Activated T-cell treated with anti-CD3 and anti-CD28 coated beads for 1 hour (primary cell): ENCODE measurements around the gene SECISBP2L.
"Not testable (repeated sequence)": the region's sequence is repeated elsewhere in the genome, so short reads cannot be mapped to it uniquely, and the experiment has no call there.

Experiments
- DNase-seq: peaks from one replicate; pipeline ENCODE4 v3.0.0-alpha.2; 2020; ENCODE audit warnings: low read depth

The SECISBP2L gene, protein sequence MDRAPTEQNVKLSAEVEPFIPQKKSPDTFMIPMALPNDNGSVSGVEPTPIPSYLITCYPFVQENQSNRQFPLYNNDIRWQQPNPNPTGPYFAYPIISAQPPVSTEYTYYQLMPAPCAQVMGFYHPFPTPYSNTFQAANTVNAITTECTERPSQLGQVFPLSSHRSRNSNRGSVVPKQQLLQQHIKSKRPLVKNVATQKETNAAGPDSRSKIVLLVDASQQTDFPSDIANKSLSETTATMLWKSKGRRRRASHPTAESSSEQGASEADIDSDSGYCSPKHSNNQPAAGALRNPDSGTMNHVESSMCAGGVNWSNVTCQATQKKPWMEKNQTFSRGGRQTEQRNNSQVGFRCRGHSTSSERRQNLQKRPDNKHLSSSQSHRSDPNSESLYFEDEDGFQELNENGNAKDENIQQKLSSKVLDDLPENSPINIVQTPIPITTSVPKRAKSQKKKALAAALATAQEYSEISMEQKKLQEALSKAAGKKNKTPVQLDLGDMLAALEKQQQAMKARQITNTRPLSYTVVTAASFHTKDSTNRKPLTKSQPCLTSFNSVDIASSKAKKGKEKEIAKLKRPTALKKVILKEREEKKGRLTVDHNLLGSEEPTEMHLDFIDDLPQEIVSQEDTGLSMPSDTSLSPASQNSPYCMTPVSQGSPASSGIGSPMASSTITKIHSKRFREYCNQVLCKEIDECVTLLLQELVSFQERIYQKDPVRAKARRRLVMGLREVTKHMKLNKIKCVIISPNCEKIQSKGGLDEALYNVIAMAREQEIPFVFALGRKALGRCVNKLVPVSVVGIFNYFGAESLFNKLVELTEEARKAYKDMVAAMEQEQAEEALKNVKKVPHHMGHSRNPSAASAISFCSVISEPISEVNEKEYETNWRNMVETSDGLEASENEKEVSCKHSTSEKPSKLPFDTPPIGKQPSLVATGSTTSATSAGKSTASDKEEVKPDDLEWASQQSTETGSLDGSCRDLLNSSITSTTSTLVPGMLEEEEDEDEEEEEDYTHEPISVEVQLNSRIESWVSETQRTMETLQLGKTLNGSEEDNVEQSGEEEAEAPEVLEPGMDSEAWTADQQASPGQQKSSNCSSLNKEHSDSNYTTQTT

DNA sequence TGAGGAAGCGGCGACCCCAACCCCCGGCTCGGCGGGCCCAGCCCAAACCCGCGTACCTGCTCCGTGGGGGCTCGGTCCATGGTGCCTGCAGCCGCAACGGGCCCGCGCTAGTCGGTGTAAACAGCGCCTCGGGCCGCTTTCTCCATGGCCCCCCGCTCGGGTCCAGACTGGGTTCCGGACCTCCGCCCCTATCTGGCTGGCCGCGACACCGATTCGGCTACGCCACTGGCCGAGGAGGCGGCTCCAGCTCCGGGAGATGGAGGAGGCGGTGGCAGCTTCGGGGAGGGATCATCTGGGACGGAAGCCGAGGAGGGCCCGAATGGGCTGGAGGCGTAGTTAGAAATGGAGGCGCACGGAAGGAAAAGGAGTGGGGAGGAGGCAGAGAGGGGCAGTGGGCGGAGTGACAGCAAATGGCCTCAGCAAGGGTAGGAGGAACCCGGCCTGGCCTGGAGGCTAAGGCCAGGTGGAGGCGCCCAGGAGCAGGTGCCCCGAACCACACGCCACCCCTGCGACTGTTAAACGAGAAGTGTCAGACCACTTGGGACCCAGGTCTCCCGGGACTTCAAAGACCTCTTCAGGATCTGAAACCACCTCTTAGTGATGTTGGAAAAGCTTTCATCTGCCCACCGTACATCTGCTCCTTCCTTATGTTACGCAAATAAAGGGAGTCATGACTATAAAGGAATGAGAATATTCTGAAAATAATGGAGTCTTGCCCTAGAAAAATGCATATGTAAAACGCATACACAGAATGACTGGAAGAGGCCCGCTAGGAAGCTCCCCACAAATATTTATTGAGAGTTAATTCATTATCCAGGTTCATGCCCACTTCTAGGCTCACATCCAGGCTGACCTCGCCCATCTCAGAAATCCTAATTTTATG, at the start of gene SECISBP2L:
SECISBP2L (minus strand) TSS at position 227 of the 883 bp plus-strand sequence; CDS start at position 80, 147 bp downstream.
- peak; percentile 76 for DNase-seq

DNA sequence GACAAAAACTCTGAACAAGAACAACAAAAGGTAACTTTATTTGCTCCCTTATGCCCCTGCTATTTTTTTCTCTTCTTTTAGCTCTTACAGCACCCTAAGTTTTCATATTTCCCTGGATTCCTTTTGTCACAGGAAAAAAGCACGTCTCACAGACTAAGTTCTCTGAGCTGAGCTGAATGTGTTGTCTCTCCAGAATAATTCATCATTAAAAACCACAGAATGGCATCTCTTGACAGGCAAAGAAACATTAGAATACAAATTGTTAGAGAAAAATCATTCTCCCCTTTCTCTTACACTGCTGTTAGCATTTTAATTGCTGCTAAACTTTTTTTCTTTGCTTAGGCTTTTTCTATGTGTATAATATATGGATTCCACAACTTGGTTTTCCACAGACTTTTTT, 48.7 kb upstream of the SECISBP2L start:
- no peak for DNase-seq

DNA sequence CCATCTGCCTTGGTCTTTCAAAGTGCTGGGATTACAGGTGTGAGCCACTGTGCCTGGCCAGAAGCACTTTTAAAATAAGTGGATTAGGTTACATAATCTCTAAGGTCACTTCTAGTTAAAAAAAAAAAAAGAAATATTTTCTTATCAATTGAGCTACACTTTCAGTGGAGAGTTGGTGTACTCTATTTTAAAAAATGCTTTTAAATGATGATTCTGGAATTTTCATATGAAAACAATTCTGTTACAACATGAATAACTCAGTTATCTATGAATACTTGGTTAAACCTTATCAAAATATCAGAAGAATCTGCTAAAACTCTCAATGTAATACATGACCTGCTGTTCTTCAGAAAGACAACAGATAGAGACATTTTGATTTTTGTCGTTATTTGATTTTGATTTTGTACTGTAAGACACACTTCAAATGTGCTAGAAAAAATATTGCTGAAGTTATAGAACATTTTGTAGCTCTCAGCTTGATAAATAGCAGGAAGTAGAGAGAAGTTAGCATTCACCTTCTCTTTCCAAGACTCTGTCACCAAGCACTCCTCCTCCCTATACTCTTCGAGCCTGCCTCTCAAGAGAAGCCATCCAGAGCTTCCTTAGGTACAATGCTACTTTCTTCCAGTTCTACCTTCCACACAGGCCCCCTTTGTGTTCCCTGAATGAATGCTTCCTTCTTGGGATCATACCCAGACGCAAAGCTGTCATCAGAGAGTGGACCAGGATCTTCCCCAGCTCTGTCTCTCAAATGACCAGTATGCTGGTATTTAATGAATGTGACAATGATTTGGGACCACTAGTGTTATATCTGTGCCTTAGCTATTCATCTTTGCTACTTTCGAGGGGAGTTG, 47.2 kb upstream of the SECISBP2L start:
- no peak for DNase-seq

DNA sequence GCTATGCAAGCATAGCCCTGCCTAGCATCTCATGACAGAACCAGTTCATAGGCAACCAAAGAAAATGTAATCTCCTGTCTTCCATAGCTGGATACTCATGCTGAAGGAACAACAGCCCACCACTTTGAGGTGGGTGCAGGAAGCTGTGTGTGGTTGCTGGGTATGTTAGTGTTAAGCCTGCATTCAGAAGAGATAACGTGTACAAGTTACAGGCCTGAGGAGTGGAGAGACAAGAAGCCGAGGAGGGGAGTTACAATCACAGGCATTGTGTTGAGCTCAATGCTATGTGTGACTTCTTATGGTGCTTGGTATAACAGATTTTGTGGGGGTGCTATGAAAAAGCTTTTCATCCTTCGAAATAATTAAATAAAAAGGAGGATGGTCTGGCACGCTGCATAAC, 42.8 kb upstream of the SECISBP2L start:
- no peak for DNase-seq

DNA sequence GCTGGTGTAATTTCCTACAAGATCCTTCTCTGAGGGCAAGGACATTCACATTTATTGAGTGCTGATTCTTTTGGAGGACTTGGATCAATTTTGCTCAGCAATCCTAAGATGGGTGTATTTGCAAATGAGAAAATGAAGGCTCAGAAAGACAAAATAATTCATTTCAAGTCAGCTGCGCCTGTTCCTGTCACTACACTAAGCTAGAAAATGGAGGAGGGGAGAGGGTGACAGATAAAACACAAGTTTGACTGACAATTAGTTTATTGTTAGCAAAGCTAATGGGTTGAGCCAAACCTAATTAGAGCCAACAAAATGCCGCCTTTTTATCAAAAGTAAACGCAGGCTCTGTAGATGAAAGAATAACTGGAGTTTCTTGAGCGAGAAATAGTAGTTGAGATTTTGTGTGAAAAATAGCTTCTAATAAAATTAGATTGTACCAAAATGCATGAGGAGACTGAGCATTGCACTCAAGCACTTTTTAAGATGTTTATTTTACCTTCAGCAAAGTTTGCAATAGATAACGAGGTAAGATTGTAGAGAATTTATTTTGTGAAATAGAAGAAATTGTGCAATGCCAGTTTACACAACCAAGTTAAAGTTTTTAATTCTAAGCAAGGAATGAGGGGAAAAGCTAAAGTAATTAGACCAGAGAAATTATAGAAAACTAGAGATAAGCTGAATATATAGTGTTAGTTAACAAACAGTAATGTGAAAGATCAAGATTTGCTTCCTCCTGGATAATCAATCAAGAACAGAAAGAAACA, 39.6 kb upstream of the SECISBP2L start:
- no peak for DNase-seq

DNA sequence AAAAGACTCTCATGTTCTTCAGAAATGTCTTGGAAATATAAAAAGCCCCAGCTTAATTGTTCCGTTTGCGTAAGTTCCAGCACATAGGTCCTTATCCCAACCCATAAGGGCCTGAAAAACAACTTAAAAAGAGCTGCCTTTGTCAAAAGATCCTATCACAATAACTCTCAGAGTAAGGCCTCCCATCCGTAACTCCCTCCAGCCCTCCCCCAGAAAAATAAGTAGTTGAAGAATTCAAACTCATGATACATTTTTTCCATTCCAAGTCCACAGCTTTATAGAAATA, 38.0 kb upstream of the SECISBP2L start:
- DNase-seq: no peak

DNA sequence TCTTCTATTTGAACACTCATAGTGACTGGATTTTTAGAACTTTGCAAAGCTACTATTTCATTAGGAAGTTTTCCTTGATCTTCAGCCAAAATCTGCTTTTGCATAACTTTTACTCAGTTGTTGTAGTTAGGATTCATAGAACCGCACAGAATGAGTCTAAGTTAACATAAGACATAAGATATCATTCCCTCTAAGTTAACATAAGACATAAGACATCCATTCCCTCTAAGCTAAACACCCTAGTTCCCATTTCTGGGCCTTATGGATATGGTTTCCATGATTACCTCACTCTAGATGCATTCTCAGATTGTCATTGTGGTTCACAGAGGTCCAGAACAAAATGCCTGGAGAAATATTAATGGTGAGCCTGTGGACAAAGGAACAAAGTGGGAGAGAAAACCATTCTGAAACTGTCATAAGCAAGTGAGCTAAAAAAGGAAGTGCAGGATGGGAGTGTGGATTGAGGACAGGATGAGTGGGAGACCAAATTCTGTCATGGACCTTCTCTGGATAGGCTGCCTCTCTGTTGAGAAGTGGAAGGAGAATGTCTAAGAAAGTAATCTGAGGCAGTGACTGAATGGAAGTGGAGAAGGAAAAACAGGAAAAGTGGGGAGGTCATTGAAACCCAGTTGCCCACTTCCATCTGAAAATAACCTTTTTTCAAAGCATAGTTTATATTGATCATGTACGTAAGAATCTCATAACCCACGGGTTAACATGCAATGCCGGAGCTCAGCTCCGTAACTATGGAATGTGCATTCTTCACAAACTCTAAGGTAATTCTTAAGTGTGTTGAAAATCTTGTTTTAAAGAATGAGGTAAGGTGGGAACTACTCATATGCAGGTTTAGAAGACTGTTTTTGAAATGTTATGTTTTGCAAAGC, 37.4 kb upstream of the SECISBP2L start:
- no peak for DNase-seq

DNA sequence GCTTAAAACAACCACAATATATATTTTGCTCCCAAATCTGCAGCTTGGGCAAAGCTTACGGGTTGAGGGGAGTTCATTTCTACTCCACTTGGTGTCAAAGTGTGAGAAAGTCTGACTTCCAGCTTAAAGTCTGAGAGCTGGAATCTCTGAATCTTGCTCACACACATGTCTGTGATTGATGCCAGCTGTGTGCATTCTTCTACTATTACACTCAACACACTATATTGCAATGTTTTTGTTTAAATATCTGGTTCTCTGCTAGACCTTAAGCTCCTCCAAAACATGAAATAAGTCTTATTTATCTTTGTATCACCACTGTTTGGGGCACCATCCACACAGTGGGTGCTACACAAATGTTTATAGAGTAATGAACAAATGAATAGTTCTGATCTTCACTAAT, 36.7 kb upstream of the SECISBP2L start:
- no peak for DNase-seq

DNA sequence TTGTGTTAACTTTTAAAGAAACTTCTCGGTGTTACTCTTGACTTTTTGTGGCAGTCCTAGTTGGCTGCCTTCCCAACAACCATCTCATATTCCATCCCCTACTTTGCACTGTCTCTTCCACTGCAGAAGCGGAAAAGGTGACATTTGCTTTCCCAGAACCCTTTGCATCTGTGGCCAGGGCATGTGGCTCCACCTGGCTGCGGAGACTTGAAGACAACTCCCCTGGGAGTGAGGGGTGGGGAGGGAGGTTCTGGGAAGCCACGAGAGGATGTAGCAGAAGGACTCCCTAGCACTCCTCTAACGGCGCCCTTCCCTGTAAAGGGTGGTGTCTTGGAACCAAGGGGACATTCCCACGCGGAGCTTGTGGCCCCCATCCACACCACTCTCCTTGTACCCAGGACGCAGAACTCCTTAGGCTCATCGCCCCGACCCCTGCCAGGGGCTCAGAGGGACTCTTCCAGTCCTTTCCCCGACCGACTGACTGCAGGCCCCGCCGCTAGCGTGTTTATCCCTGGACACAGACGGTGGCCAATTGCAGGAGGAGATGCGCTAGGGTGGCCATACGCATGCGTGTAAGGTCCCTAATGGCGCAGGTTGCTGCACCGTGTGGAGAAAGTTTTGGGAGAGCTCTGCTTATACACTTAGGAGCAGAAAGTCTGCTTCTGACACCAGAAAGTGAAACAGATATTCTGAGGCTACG, 33.2 kb upstream of the SECISBP2L start:
- no peak for DNase-seq

DNA sequence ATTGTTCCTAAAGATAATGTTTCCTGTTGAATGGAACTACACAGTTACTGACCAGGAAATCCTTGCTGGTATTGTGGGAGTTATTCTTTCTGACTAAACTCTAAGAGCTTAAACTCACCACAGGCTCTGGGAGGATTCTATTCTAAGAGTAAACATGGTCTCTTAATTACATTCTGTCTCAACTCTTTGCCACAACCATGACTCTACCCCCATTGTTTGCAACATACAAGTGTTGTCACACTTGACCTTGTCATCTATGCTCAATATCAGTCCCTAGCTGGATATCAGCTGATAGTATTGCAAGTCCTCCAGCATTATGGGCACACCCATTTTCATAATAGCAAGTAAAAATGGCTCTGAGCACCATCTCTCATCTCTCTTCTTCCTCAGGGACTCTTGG, 29.6 kb upstream of the SECISBP2L start:
- no peak for DNase-seq

DNA sequence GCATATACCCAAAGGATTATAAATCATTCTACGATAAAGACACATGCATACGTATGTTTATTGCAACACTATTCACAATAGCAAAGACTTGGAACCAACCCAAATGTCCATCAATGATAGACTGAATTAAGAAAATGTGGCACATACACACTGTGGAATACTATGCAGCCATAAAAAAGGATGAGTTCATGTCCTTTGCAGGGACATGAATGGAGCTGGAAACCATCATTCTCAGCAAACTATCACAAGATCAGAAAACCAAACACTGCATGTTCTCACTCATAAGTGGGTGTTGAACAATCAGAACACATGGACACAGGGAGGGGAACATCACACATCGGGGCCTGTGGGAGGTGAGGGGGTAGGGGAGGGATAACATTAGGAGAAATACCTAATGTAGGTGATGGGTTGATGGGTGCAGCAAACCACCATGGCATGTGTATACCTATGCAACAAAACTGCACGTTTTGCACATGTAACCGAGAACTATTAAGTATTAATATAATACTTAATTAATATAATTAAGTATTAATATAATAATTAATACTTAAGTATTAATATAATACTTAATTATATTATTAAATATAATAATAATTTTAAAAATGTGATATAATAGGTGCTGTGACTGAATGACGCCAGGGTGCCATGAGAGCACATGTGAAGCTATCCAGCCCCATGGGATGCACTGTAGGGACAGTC, 28.5 kb upstream of the SECISBP2L start:
- DNase-seq: not testable (repeated sequence)

DNA sequence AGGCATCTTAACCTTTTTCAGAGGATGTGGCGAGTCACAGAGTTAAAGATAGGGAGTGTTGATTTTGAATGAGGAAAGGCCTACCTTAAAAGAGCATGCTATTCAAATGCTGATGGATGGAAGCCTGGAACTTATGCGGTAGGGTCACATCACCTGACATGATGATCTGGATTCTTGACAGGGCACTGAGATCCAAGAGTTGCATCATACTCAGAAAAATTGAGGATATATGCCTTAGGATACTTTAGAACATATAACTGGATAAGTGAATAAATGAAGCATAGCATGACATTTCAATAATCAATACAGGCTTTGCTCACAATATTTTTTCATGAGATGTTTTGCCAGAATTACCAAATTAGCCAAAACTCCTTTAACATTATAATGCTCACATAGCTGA, 20.1 kb upstream of the SECISBP2L start:
- no peak for DNase-seq

DNA sequence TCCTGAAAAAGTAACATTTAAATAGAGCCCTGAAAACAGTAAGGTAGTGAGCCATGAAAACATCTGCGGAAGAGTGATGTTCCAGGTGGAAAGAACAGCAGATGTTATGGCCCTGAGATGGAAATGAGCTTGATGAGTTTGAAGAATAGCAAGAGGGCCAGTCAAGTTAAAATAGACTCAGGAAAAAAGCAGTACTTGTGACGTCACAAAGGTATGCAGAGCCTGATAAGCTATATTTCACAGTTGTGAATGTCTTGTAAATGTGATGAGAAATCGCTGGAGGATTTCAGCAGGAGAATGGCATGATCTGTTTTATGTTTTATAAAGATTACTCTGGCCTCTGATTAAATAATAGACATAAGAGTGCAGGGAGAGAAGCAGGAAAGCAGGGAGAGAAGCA, 18.6 kb upstream of the SECISBP2L start:
- DNase-seq: no peak

DNA sequence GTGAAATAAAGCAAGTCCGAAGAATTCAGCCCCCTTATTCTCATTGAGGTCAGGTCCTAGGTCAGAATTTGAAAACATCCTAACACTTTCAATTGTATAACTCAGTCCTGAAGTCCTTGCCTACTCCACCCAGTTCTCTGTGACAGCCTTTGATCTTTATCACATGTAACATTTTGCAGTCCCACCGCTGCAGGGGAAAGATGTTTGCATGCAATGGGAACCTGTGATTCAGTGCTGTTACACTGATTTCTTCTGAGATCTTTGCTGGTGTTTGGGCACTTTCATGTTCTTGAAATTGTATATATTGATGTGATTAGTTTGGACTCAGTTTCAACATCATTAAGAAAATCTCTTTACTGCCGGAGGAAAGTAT, 18.0 kb upstream of the SECISBP2L start:
- DNase-seq: no peak

DNA sequence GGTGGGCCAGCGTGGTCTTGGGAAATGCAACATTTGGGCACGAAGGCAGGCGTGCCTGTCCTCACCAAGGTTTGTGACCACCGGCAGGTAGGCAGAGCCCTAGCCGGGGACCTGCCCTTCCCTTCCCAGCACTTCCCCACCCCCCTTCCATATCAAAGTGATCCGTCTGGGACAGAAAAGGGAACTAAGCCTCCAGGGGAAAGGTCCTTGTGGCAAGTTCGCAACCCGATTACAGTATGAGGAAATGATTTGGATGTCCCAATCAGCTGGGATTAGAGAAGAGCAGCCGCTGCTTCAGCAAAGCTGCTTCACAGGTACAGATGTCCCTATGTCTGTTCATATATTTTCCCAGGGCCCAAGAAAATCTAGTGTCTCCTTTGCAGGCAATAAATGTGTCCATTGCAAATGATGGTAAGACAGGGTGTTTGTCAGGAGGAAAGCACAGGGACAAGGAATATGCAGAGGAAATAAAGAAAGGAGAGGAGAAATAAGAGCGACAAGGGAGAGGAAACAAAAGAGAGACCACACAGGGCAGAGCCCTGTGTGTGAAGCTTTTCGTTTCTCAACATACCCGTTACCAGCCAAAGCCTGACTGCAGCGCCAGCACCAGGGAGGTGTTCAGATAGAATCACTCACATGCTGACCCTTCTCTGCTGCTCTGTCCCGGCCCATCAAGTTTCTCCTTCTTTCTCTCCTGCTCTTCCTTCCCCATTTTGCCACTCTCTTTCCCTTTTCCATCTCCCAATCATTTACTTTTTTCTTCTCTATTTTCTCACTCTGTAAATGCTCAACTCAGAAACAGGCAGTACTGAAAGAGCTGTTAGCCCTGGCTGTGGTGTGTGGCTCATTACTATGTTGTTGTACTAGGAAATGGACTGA, 17.4 kb upstream of the SECISBP2L start:
- no peak for DNase-seq

DNA sequence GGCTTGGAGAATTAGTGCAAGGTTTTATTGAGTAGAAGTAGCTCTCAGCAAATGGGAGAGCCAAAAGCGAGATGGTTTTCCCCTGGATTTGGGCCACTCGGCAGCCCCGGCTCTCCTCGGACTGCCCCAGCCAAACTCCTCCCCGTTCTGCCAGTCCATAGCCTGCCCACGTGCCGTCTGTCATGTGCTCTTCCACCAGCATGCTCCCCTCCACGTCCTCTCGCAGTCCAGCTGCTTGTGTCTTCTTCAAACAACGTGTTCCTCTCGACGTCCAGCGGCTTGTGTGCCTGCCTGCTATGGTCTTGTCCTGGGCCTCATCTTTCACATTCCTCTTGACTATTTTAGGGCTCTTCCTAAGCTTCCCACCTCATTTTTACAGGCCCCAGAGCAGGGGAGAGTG, 16.7 kb upstream of the SECISBP2L start:
- DNase-seq: no peak
